Thoracic aorta (tissue), 2 donors: Measurements from ENCODE around the gene ACVR1B. TPM values are rescaled to one million over a fixed set of nuclear protein-coding genes. Genes with fewer than 3 reads are reported as not detected.

Experiments
- ATAC-seq: fragments of 150-250 bp; one replicate; pipeline ENCODE4 v1.8.0; 2017; ENCODE audit warnings: low read depth; ENCODE audit not compliant: insufficient number of reproducible peaks, low FRiP score
- DNase-seq: peaks from one replicate; pipeline ENCODE4 v3.0.0-alpha.2; 2020; ENCODE audit warnings: low spot score
- H3K27ac ChIP-seq, 2 donors: fragments of 200-600 bp; sonication (generic); 1 replicate in 1 of 2; 2 replicates in 1 of 2; pipeline ENCODE4 v1.5.1; 2016; ENCODE audit warnings: mild to moderate bottlenecking in 2 of 2, moderate library complexity in 2 of 2
- H3K27me3 ChIP-seq: fragments of 200-600 bp; sonication (generic); replicated peaks from 2 replicates; pipeline ENCODE4 v1.6.0; 2016; ENCODE audit warnings: mild to moderate bottlenecking; ENCODE audit not compliant: insufficient read depth
- H3K36me3 ChIP-seq: fragments of 200-600 bp; sonication (generic); one replicate; pipeline ENCODE4 v1.5.1; 2016
- H3K4me1 ChIP-seq, 2 donors: fragments of 200-600 bp; sonication (generic); 1 replicate in 1 of 2; 2 replicates in 1 of 2; pipeline versions ENCODE4 v1.5.1 to v1.6.0; 2016; ENCODE audit warnings: low read depth in 2 of 2, mild to moderate bottlenecking in 1 of 2; ENCODE audit not compliant: control insufficient read depth in 1 of 2
- H3K4me3 ChIP-seq: fragments of 200-600 bp; sonication (generic); 2 replicates; pipeline ENCODE4 v1.5.1; 2016; ENCODE audit warnings: mild to moderate bottlenecking
- H3K9me3 ChIP-seq: fragments of 200-600 bp; sonication (generic); 2 replicates; pipeline ENCODE4 v1.5.1; 2016
- total RNA-seq, 2 donors: library from RNA; depleted of rRNA; stranded (reverse); fragments of >200 nt; gene quantifications; one replicate each; pipeline versions ENCODE4 v1.1.0 to v1.2.3, GENCODE V29; 2016
- TF ChIP-seq, protein P1 (sequence below): fragments of 200-600 bp; sonication (generic); IDR thresholded peaks from one replicate; pipeline ENCODE4 v1.5.1; 2019; ENCODE audit warnings: antibody characterized with exemption

The ACVR1B gene
- total RNA-seq, 2 donors from 2014 or later, result 9.9 to 24.4 TPM

GRCh38 chr12:51941604-51942003 lies 9.9 kb upstream of the ACVR1B start:
- TF ChIP-seq, protein P1, sequence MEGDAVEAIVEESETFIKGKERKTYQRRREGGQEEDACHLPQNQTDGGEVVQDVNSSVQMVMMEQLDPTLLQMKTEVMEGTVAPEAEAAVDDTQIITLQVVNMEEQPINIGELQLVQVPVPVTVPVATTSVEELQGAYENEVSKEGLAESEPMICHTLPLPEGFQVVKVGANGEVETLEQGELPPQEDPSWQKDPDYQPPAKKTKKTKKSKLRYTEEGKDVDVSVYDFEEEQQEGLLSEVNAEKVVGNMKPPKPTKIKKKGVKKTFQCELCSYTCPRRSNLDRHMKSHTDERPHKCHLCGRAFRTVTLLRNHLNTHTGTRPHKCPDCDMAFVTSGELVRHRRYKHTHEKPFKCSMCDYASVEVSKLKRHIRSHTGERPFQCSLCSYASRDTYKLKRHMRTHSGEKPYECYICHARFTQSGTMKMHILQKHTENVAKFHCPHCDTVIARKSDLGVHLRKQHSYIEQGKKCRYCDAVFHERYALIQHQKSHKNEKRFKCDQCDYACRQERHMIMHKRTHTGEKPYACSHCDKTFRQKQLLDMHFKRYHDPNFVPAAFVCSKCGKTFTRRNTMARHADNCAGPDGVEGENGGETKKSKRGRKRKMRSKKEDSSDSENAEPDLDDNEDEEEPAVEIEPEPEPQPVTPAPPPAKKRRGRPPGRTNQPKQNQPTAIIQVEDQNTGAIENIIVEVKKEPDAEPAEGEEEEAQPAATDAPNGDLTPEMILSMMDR, result no peak
- ATAC-seq, result no peak
- peaks cover 11% of the 10 kb centered on the region for H3K9me3 ChIP-seq

DNA sequence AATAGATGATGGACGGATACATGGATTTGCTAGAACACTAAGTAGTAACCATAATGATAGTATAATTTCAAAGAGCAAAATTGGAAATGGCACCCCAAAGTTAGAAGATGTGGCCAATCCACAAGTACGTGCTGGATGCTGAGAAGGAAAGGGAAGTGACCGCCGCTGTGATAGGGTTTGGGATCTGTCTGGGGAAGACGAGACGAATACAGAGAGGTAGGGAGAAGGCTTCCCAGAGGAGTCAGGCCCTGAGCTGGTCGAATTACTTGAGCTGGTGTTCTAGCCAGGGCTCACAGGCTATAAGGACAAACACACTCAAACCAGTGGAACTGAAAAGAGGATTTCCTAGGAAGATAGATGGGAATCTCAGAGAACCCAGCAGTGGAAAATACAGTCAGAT lies 9.4 kb upstream of the ACVR1B start:
- TF ChIP-seq, protein P1, result no peak
- H3K4me1 ChIP-seq, result peaks cover 4 to 12% of the 10 kb centered on the region in 2 donors
- ATAC-seq (no peak), DNase-seq (no peak)
- no peak overlapping the region for H3K4me3 ChIP-seq
- peaks cover 11% of the 10 kb centered on the region for H3K9me3 ChIP-seq
- H3K27me3 ChIP-seq, result no peaks in the 10 kb centered on the region
- H3K27ac ChIP-seq, result no peak overlapping the region
- no peaks in the 10 kb centered on the region for H3K36me3 ChIP-seq

More at GRCh38 chr12:51941604-51942003, 9.9 kb upstream of the ACVR1B start:
- peaks cover 4 to 12% of the 10 kb centered on the region in 2 donors for H3K4me1 ChIP-seq
- H3K27me3 ChIP-seq, result no peaks in the 10 kb centered on the region
- H3K36me3 ChIP-seq, result no peaks in the 10 kb centered on the region
- no peak overlapping the region for H3K27ac ChIP-seq
- H3K4me3 ChIP-seq, result no peak overlapping the region
- no peak for DNase-seq

DNA sequence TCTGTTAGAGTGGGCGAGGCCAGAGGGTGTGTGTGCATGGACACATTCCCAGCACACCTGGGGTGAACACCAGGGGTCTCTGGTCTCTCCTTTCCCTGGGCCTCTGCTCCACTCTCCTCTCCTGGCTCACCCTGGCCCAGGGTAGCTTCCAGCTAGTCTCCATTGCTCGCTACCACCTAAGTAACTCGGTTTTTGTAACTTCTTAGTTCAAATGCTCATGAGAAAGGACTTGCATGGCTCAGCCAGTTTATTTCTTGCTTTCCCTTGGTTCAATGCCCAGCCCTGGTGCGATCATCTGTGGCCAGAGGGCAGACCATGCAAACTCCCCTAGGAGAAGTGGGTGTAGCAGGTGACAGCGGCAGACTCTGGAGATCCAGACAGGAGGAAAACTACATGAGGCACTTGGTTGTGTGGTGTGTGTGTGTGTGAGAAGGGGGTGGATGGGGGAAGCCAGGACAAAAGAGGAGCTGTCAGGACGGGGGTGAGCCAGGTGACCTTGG lies 8.9 kb upstream of the ACVR1B start:
- Histone ChIP-seq H3K4me3 (no peak overlapping the region), H3K27me3 (no peaks in the 10 kb centered on the region), H3K36me3 (no peaks in the 10 kb centered on the region), H3K9me3 (peaks cover 11% of the 10 kb centered on the region), H3K4me1 (peaks cover 4 to 12% of the 10 kb centered on the region in 2 donors), H3K27ac (no peak overlapping the region)
- ATAC-seq (no peak), DNase-seq (no peak)
- TF ChIP-seq, protein P1, result no peak

DNA sequence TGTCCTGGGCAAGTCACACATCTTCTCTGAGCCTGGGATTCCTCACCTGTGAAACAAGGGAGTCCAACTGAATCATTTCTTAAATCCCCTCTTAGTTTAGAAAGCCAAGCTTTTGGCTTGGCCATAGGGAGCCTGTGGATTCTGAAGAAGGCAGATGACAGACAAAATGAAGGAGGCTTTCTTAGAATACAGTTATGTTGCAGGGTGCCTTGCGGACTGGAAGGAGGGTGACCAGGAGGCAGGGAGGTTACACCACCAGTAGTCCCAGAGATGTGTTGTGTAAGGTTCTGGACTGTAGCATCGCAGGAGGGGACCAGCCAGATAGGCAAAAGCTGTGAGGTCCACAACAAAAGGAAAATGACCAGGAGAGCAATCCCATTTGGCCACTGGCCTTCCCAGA lies 8.2 kb upstream of the ACVR1B start:
- DNase-seq (no peak), ATAC-seq (no peak)
- no peaks in the 10 kb centered on the region for H3K27me3 ChIP-seq
- no peaks in the 10 kb centered on the region for H3K36me3 ChIP-seq
- TF ChIP-seq, protein P1, result no peak
- H3K4me1 ChIP-seq, result peaks cover 4 to 12% of the 10 kb centered on the region in 2 donors
- no peak overlapping the region for H3K27ac ChIP-seq
- no peak overlapping the region for H3K4me3 ChIP-seq
- peaks cover 11% of the 10 kb centered on the region for H3K9me3 ChIP-seq

GRCh38 chr12:51944608-51945233 lies 6.8 kb upstream of the ACVR1B start:
- Histone ChIP-seq H3K4me1 (peaks cover 4 to 12% of the 10 kb centered on the region in 2 donors), H3K36me3 (no peaks in the 10 kb centered on the region), H3K27me3 (no peaks in the 10 kb centered on the region), H3K9me3 (peaks cover 11% of the 10 kb centered on the region), H3K27ac (no peak overlapping the region), H3K4me3 (no peak overlapping the region)
- DNase-seq (no peak), ATAC-seq (no peak)
- TF ChIP-seq, protein P1, result no peak
